HG02973 (cell line): ENCODE measurements around the gene SDC3.

Experiments used
- ATAC-seq: cut with Tn5 transposase; IDR thresholded peaks from one replicate; pipeline ENCODE4 v1.9.1; 2021; ENCODE audit warnings: moderate library complexity; ENCODE audit not compliant: unreplicated experiment

Gene SDC3

DNA sequence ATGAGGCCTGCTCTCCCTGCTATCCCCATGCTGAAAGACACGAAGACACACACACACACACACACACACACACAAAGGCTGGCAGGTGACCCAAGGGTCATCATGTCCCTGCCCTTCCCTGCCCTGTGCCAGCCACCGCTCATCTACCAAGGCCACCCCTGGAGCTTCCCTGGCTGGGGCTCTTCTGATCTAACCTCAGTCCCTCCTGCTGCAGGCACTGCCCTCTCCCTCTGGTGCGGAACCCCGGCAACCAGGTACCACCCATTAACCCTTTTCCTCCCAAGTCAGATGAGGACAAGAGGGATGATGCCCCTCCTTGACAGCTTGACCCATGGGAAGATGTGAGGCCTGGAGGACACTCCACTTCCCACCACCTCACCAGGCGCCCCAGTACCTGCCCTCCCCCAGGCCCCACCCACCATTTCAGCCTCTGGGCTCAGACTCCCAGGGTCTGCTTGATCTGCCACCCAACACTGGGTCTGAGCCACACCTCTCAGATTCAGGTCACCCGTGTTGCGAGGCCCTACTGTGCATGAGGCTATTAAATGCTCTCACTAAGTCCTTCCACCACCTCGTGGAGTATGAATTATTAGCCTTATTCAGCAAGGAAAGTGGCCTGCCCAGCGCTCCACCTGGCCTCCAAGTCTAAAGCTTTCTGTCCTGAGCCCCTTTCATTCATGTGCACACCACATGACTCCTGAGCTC is 2.5 kb downstream of the SDC3 start:
- no peak for ATAC-seq

- ATAC-seq = no peak
Observed at GRCh38 chr1:30905403-30905802, 3.2 kb downstream of the SDC3 start.

- ATAC-seq = no peak
Observed at GRCh38 chr1:30904962-30905335, 3.6 kb downstream of the SDC3 start.

- no peak for ATAC-seq
Observed at GRCh38 chr1:30904191-30904961, 4.2 kb downstream of the SDC3 start.

- no peak for ATAC-seq
Observed at GRCh38 chr1:30903343-30904034, 5.1 kb downstream of the SDC3 start.

GRCh38 chr1:30902593-30903290 is 5.8 kb downstream of the SDC3 start:
- ATAC-seq = no peak

- no peak for ATAC-seq
Observed at GRCh38 chr1:30901798-30902581, 6.6 kb downstream of the SDC3 start.

DNA sequence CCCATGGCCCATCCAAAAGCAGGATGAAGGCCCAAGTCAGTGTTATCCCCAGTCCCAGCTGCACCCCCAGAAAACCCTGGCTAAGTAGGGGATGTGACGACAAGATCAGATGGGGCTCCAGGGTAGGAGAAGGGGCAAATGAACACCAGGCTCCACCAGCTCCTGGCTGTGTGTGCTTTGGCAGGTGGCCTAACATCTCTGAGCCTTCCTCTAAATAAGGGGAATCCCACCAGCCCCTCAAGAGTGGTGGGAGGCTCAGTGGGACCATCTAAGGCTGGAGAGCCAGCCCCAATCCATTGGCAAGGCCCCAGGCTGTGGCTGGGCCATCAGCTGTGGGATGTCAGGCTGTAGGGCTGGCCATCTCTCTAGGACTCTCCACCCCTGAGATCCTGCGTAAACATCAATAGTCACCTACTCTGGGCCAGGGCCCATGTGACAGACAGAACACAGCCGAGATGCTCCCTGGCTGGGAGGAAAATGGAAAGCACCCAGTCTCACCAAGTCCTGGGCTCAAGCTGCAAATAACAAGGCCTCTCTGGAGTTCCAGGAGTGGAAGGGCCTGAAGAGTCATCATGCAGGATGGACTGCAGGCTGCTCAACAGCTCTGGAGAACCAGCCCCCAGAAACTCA is 7.5 kb downstream of the SDC3 start:
- ATAC-seq = no peak

DNA sequence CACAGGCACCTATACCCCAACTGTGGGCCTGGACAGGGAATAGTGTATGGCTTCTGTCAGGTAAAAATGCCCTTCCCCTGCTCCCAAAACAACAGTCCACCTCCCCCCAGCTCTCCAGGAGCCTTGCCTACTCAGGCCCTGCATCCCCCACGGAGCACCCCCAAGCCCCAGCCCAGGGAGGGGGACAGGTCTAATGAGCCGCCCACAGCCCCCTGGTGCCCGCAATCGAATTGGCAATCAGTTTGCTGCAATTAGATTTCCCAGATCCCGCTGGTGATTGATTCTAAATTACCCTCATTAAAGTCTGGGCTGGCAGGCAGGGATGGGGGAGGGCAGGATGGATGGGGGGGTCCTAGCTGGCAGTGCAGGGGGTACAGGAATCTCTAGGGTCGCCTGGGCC is 8.1 kb downstream of the SDC3 start:
- ATAC-seq = no peak

- no peak for ATAC-seq
Observed at GRCh38 chr1:30899577-30900389, 8.8 kb downstream of the SDC3 start.

DNA sequence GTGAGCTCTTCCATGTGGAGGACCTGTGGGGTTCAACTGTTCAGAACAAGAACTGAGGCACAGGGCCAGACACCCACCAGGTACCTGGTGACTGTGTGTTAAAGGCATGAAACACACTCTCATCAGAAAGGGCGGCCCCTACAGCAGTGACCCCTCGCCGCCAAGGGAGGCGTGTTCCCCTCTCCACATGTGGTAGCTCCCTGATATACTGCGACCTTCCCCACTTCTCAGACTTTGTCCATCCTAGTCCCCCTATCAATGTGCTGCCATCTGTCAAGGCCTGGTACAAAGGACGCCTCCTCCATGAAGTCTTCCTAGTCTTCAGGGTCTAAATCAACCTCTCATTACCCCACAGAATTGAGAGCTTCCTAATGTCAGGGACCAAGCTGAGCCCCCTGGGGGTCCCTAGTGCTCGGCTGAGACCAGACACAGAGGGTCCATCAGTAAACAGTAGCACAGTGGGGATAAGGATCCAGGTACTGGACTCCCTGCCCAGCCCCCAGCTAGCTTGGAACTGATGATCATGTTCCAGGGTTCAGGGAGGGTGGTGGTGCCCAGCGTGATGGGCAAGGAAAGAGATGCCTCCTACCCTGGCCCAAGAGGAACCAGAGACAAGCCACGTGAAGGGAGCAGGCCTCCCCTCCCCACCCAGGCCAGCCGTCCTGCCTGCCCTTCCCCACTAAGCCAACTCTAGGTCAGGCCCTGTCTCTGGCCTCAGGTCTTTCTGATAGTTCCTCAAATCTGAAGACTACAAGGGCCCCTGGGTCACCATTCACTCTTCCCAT is 10.3 kb downstream of the SDC3 start:
- ATAC-seq = no peak

- ATAC-seq = no peak
Observed at GRCh38 chr1:30896905-30897304, 11.7 kb downstream of the SDC3 start.

DNA sequence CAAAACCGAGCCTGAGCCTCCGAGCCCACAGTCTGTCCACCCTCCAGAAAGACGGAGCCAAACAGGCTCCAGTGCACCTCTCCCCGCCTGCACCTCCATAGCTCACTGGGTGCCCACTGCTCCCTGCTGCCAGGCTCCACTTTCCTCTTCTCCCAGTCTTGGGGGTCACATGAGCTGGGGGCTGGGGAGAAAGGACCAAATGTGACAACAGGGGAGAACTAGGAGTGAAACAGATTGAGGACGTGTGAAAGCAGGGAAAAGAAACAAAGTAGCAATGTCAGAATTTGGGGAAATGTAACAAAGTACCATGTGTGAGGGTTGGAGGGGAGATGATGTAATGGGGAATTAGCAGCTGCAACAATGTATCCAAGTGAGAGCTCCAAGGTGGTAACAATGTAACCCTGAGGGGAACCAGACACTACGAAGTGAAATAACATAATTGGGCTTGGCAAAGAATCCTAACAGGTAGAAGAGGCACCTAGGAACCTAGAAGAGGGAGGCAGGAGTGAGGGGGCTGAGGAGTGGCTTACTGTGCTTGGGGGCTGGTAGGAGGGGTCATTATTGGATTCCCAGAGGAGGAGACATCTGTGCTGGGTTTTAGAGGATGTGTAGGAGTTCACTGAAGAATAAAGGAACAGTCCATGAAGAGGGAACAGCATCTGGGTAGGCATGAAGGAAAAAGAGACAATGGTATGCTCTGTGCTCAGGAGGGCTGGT is 12.5 kb downstream of the SDC3 start:
- no peak for ATAC-seq

DNA sequence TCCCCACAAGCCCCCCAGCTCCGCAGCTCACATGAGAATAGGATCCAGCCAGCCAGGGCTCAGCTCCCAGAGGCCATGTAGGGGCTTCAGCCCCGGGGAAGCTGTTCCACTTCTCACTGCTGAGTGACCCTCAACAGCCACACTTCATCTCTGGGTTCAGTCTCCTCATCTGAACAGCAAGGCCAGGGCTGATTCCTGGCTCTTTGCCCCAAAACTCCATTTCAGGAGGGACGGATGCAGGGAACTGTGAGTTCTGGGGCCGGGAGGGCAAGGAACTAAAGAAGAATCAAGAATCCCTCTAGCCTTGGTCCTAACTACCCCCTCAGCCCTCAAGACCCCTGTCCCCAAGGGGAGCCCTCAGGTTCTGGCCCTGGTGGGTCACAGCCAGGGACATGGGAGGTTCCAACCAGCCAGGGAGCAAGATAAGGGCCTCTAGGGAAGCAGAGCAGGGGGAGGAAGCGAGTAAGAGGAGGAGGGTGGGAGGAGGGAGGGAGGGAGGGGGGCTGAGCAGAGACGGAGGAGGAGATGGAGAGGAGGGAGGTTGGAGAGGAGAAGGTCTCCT is 13.1 kb downstream of the SDC3 start:
- no peak for ATAC-seq

DNA sequence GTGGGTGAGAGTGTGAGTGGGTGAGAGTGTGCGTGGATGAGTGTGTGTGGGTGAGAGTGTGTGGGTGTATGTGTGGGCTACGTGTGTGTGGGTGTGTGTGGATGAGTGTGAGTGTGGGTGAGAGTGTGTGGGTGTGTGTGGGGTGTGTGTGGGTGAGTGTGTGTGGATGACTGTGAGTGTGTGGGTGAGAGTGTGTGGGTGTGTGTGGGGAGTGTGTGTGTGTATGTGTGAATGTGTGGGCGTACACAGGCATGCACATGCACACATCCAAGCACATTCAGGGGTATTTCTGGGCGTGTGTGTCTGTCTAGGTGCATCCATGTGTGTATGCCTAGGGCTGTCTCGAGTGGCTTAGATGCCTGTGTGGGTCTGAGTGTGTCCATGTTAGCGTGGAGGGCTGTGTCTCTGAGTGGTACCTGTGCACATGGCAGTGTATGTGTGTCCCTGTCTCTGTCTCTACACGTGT is 14.0 kb downstream of the SDC3 start:
- ATAC-seq = no peak

DNA sequence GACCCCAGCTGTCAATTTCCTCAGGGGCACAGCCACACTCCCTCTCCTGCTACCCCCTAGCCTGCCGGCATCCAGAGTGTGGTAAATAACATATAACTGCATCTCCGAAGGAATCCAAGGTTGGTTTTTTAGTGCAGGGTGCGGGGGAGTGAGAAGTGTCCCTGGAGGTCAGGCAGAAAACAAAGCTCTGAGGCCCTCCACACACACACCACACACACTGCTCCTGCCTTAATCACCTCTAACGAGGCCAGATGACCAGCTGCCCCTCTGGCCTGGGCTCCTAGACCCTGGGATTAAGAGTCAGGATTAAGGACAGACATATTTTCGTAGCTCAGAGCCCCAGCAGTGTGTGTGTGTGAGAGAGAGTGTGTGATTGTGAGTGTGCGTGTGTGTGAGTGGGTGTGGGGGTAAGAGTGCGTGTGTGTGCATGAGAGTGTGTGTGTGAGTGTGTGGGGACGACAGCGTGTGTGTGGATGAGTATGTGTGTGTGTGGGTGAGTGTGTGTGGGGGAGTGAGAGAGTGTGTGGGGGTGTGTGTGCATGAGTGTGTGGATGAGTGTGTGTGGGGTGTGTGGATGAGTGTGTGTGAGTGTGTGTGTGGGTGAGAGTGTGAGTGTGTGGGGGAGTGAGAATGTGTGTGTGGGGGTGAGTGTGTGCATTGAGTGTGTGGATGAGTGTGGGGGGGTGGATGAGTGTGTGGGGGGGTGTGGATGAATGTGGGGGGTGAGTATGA is 14.6 kb downstream of the SDC3 start:
- ATAC-seq = no peak

- no peak for ATAC-seq
Observed at GRCh38 chr1:30892671-30893073, 15.9 kb downstream of the SDC3 start.
